HEK293T (cell line): ENCODE results near the gene LRRN1.

Source experiments
- CTCF ChIA-PET: fragments of 350-600 bp; formaldehyde crosslinking; extraction: SDS; loops from one replicate; lab custom pipeline; 2021; ENCODE audit warnings: antibody characterized with exemption, inconsistent platforms; lab: Yijun Ruan, JAX
- POLR2A ChIA-PET: fragments of 350-600 bp; formaldehyde crosslinking; extraction: SDS; loops from one replicate; lab custom pipeline; 2020; ENCODE audit warnings: antibody characterized with exemption, inconsistent platforms; lab: Yijun Ruan, JAX
- DNase-seq: peaks from one replicate; pipeline ENCODE4 v3.0.0; 2012; ENCODE audit warnings: mixed read lengths; ENCODE audit errors: extremely low spot score
- ARNT ChIP-seq: fragments of 450-650 bp; IDR thresholded peaks from 2 replicates; pipeline ENCODE4 v1.6.1; 2017; ENCODE audit warnings: mild to moderate bottlenecking
- BHLHE40 ChIP-seq: fragments of 450-650 bp; IDR thresholded peaks from 2 replicates; pipeline ENCODE4 v1.6.1; 2016; ENCODE audit warnings: mild to moderate bottlenecking, moderate library complexity, borderline replicate concordance
- CTBP1 ChIP-seq: fragments of 450-650 bp; IDR thresholded peaks from 2 replicates; pipeline ENCODE4 v1.6.1; 2016; ENCODE audit warnings: borderline replicate concordance
- ELF4 ChIP-seq: fragments of 450-650 bp; IDR thresholded peaks from 2 replicates; pipeline ENCODE4 v1.6.1; 2017; ENCODE audit warnings: antibody characterized with exemption
- FOXA1 ChIP-seq: fragments of 450-650 bp; IDR thresholded peaks from 2 replicates; pipeline ENCODE4 v1.6.1; 2016; ENCODE audit warnings: mild to moderate bottlenecking
- FOXK2 ChIP-seq: fragments of 450-650 bp; IDR thresholded peaks from 2 replicates; pipeline ENCODE4 v1.6.1; 2016; ENCODE audit warnings: mild to moderate bottlenecking
- FOXM1 ChIP-seq: fragments of 450-650 bp; IDR thresholded peaks from 2 replicates; pipeline ENCODE4 v1.6.1; 2017; ENCODE audit warnings: mild to moderate bottlenecking, borderline replicate concordance
- HDGF ChIP-seq: fragments of 450-650 bp; IDR thresholded peaks from 2 replicates; pipeline ENCODE4 v1.6.1; 2017; ENCODE audit warnings: antibody characterized with exemption, borderline replicate concordance
- L3MBTL2 ChIP-seq: fragments of 450-650 bp; conservative IDR thresholded peaks from 2 replicates; pipeline ENCODE4 v1.6.1; 2016; ENCODE audit warnings: mild to moderate bottlenecking
- LEF1 ChIP-seq: fragments of 450-650 bp; IDR thresholded peaks from 2 replicates; pipeline ENCODE4 v1.6.1; 2017; ENCODE audit warnings: mild to moderate bottlenecking, borderline replicate concordance
- NFRKB ChIP-seq: fragments of 450-650 bp; IDR thresholded peaks from 2 replicates; pipeline ENCODE4 v1.6.1; 2016; ENCODE audit warnings: mild to moderate bottlenecking, moderate library complexity
- SP1 ChIP-seq: fragments of 450-650 bp; IDR thresholded peaks from 2 replicates; pipeline ENCODE4 v1.6.1; 2017
- SUZ12 ChIP-seq: fragments of 450-650 bp; IDR thresholded peaks from 2 replicates; pipeline ENCODE4 v1.6.1; 2016; ENCODE audit warnings: mild to moderate bottlenecking
- TARDBP ChIP-seq: fragments of 450-650 bp; IDR thresholded peaks from 2 replicates; pipeline ENCODE4 v1.6.1; 2016
- ZNF384 ChIP-seq: fragments of 450-650 bp; IDR thresholded peaks from 2 replicates; pipeline ENCODE4 v1.6.1; 2016
- TF ChIP-seq, protein P1 (sequence below): fragments of 450-650 bp; IDR thresholded peaks from 2 replicates; pipeline ENCODE4 v1.6.1; 2016

LRRN1 gene

GRCh38 chr3:3771567-3771966 is 27.7 kb upstream of the LRRN1 start:
- no peak for TF ChIP-seq ARNT
- TF ChIP-seq SP1: no peak
- no peak for TF ChIP-seq BHLHE40
- no peak for TF ChIP-seq CTBP1
- TF ChIP-seq SUZ12: no peak
- no peak for TF ChIP-seq L3MBTL2
- TF ChIP-seq FOXA1: no peak
- TF ChIP-seq LEF1: no peak
- no peak for DNase-seq
- CTCF ChIA-PET: no interaction called here
- POLR2A ChIA-PET: no interaction called here

GRCh38 chr3:3772338-3772737 is 26.9 kb upstream of the LRRN1 start:
- TF ChIP-seq SP1 (no peak), BHLHE40 (no peak), FOXA1 (no peak), ZNF384 (no peak), CTBP1 (no peak), L3MBTL2 (no peak)
- DNase-seq: no peak
- ChIA-PET CTCF (no interaction called here), POLR2A (no interaction called here)

DNA sequence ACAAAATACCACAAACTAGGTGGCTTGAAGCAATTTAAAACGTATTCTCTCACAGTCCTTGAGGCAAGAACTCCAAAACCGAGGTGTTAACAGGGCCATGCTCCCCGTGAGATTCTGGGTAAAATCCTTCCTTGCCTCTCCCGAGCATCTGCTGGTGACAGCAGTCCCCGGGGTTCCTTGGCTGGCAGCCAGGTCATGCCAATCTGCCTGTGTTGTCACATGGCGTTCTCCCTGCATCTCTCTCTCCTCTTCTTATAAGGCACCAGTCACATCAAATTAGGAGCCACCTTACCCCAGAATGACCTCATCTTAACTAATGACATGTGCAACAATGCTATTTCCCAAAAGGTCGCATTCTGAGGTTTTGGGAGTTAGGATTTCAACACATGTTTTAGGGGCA is 26.3 kb upstream of the LRRN1 start:
- DNase-seq: no peak
- POLR2A ChIA-PET: no interaction called here
- TF ChIP-seq TARDBP (no peak), CTBP1 (no peak), ELF4 (no peak), SP1 (no peak), ARNT (no peak), BHLHE40 (no peak), FOXK2 (no peak), L3MBTL2 (no peak), FOXM1 (no peak), ZNF384 (no peak), SUZ12 (no peak), HDGF (no peak), FOXA1 (no peak), NFRKB (no peak), LEF1 (no peak)
- TF ChIP-seq, protein P1, sequence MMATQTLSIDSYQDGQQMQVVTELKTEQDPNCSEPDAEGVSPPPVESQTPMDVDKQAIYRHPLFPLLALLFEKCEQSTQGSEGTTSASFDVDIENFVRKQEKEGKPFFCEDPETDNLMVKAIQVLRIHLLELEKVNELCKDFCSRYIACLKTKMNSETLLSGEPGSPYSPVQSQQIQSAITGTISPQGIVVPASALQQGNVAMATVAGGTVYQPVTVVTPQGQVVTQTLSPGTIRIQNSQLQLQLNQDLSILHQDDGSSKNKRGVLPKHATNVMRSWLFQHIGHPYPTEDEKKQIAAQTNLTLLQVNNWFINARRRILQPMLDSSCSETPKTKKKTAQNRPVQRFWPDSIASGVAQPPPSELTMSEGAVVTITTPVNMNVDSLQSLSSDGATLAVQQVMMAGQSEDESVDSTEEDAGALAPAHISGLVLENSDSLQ: no peak
- CTCF ChIA-PET: no interaction called here

DNA sequence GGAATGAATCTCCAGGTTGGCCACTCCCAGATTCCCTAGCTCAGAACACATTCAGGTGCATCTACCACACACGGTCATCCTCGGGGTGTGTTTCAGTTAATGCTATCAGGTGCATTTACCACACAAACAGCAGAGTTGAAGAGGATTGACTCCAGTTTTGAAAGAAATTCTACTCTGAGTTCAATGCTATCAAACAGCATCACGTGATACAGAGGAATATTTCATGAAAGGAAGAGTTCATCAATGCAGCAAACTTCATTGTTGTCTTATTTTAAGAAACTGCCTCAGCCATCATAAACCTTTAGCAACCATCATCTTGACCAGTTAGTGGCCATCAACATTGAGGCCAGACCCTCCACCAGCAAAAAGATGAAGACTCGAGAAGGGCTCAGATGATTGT is 22.6 kb upstream of the LRRN1 start:
- TF ChIP-seq TARDBP (no peak), FOXM1 (no peak), ELF4 (no peak), CTBP1 (no peak), L3MBTL2 (no peak), FOXA1 (no peak), NFRKB (no peak), SP1 (no peak), ARNT (no peak), HDGF (no peak), BHLHE40 (no peak), LEF1 (no peak), ZNF384 (no peak), FOXK2 (no peak), SUZ12 (no peak)
- TF ChIP-seq, protein P1: no peak
- ChIA-PET POLR2A (no interaction called here), CTCF (no interaction called here)
- no peak for DNase-seq

GRCh38 chr3:3778216-3778615 is 21.0 kb upstream of the LRRN1 start:
- ChIA-PET CTCF (no interaction called here), POLR2A (no interaction called here)
- DNase-seq: no peak
- TF ChIP-seq ELF4 (no peak), NFRKB (no peak)

DNA sequence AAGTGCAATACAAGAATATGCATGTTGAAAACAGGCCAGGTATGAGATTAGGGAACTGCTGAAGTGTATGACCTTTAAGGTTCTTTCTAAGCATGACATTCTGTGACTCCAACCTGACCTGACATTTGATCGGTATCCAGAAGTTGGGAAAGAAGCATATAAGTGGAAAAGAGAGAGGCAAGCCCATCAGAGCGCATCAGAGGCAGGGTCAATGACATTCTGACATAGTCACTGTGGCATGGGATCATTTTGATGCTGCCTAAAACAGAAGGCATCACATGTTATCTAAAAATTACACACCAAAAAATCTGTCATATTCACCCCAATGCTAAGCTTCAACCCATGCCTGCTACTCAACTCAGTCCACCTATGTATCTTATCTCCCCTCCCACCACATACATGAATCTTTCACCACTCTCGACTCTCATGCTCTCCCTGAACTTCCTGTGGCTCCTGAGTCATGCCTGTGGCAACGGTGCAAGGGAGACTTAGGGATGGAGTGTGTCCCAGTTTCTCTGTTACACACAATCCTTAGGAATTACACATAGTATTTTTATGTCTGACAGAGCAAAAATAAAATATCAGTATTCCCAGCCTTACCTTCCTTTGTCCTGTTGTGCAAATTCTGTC is 20.5 kb upstream of the LRRN1 start:
- CTCF ChIA-PET: no interaction called here
- TF ChIP-seq BHLHE40 (no peak), L3MBTL2 (no peak), FOXM1 (no peak), FOXK2 (no peak), NFRKB (no peak), HDGF (no peak), ZNF384 (no peak), LEF1 (no peak), ARNT (no peak), CTBP1 (no peak), ELF4 (no peak), FOXA1 (no peak), SUZ12 (no peak)
- DNase-seq: no peak
- POLR2A ChIA-PET: no interaction called here

DNA sequence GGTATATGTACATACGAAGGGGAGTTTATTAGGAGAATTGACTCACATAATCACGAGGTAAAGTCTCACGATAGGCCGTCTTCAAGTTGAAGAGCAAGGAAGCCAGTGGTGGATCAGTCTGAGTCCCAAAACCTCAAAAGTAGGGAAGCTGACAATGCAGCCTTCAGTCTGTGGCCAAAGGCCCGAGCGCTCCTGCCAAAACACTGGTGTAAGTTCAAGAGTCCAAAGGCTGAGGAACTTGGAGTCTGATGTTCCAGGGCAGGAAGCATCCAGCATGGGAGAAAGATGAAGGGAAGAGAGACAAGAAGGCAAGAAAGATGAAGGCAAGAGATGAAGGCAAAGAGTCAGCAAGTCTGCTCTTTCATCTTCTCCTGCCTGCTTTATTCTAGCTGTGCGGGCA is 16.8 kb upstream of the LRRN1 start:
- TF ChIP-seq BHLHE40 (no peak), FOXA1 (no peak), NFRKB (no peak), L3MBTL2 (no peak), ELF4 (no peak), ZNF384 (no peak), HDGF (no peak), ARNT (no peak), SP1 (no peak), FOXM1 (no peak), SUZ12 (no peak), TARDBP (no peak), CTBP1 (no peak), FOXK2 (no peak)
- TF ChIP-seq, protein P1: no peak
- ChIA-PET CTCF (no interaction called here), POLR2A (no interaction called here)
- DNase-seq: no peak
